ENCODE measurements around the gene CCDC188.

The CCDC188 gene

DNA sequence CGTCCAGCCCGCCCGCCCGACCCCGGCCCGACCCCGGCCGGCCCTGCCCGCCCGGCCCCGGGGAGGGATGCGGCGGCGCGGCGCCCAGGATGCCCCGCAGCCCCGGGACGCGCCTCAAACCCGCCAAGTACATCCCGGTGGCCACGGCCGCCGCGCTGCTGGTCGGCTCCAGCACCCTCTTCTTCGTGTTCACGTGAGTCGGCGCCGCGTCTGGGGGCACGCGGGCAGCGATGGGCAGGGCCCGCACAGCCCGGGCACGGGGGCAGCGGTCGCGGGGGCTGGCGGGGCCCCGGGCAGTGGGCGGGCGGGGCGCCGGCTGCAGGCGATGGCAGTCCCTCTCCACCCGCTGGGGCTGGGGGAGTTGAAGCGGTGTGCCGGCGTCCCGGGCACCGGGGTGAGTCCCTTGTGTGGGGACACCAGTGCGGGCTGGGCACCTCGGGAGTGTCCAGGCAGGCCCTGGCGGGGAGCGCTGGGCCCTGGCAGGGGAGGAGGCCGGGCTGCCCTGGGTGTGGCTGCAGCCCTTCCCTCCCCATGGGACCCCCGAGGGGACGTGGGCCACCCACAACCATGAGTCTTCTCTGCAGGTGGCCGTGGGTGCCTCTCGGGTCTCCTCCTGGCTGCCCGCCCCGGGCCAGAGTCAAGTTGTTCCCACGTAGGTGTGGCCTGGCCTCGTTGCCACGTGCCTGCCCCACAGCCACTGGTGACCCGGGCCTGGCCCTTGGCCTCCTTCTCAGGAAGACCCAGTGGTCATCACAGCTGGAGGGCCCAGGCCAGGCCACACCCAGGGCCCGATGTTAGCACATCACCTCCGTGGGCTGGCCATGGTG lies 18.8 kb downstream of the CCDC188 start:
- peak in 3 of 6 experiments; percentile 28 to 52 (median 30) for DNase-seq

GRCh38 chr22:20131597-20131858 lies 19.3 kb downstream of the CCDC188 start, which contains the start of gene ZDHHC8:
Gene ZDHHC8 (plus strand): TSS chr22:20131804. CDS start chr22:20131948, 144 bp downstream.
- DNase-seq, result peak; percentile 5 to 67 (median 40)

DNA sequence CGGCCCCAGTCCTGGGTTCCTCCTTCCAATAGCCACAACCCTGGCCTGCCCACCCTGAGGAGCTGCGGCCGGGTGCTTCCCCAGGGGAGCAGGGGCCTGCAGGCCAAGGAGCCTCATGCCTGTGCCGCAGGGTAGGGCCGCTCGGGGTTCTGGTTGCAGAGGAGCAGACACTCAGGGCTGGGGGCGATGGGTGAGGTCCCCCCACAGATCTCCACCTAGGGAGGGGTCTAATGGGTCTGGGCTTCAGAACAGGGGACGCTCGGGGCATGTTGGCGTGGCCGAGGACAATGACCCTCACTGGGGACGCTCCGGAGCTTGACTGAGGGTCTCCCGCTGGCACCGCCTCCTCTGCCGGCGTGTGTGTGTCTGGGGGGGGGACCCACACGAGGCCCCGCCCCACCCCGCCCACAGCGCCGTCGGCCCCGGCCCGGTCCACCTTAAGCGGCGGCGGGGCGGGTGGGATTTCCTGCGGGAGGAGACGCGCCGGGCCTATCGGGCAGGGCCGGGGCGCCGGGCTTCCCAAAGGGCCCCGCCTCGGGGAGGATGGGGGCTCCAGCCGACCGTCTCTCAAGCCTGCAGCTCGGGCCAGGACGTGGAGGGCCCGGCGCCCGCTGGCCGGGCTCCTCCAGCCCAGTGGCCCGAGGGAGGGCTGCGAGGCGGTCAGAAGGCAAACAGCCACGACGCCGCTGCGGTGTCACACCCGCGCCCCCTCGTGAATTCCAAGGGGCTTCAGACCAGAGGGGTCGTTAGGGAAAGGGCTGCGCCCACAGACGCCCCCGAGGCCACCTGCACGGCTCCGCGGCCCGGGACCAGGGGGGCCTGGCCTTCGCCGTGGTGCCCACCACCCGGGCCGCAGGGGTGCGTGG lies 19.9 kb downstream of the CCDC188 start:
- DNase-seq, result peak; percentile 53 to 76 (median 74)

DNA sequence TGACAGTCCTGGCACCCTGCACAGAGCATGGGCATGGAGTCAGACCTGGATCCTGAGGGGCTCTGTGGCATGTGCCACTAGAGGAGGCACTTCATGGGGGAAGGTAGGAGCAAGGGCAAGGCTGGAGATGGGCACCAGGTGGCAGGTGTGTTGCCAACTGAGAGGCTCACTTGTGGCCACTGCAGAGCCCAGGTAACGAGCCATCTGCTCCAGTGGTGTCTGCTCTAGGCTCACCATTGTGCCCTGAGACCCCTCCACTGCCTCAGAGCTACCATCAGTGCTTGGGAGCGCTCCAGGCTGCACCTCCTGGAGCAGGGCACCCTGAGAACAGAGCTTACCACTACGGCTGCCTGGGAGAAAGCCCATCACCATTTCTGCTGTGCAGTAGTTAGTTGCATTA lies 20.5 kb downstream of the CCDC188 start:
- peak in 1 of 6 experiments; percentile 22 for DNase-seq

DNA sequence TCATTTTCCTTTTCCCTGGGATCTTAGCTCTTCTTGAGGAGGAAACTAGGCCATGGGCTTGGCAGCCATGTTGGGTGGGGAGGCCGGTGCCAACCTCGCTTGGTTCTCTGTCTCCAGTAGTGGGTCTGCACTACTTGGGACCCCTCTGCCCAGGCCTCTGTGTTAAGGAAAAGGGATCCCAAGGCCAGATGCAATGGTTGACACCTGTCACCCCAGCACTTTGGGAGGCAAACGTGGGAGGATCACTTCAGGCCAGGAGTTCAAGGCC lies 21.2 kb downstream of the CCDC188 start:
- DNase-seq, result no peak

GRCh38 chr22:20128902-20129746 lies 21.7 kb downstream of the CCDC188 start:
- peak; percentile 20 to 51 (median 36) for DNase-seq

GRCh38 chr22:20128619-20128901 lies 22.3 kb downstream of the CCDC188 start:
- DNase-seq, result no peak

- DNase-seq, result no peak
These were observed 22.8 kb downstream of the CCDC188 start for GRCh38 chr22:20127869-20128618.

DNA sequence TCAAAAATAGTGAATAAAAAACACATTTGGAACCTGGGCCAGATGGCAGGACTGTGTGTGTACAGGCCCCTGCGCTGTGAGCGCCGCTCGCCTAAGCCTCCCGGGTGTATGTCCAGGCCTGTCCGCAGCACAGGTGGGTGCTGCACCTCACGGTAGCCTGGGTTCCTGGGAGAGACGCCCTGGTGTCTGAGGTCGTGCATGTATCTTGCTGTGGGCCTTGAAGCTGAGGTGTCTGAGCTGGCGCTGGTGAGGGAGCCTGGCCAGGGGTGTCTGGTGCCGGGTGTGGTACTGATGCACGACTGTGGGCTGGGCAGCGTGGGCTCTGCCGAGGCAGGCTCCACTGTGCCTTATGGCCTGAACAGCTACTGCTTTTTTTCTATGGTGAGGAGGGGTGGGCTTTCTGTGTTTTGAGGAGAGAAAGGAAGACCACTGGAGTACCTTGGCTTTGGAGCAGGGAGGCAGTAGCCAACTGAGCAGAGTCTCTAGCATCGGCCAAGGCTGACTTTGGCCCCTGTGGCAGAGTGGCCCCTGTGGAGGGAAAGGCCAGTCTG lies 23.5 kb downstream of the CCDC188 start:
- DNase-seq, result no peak

DNA sequence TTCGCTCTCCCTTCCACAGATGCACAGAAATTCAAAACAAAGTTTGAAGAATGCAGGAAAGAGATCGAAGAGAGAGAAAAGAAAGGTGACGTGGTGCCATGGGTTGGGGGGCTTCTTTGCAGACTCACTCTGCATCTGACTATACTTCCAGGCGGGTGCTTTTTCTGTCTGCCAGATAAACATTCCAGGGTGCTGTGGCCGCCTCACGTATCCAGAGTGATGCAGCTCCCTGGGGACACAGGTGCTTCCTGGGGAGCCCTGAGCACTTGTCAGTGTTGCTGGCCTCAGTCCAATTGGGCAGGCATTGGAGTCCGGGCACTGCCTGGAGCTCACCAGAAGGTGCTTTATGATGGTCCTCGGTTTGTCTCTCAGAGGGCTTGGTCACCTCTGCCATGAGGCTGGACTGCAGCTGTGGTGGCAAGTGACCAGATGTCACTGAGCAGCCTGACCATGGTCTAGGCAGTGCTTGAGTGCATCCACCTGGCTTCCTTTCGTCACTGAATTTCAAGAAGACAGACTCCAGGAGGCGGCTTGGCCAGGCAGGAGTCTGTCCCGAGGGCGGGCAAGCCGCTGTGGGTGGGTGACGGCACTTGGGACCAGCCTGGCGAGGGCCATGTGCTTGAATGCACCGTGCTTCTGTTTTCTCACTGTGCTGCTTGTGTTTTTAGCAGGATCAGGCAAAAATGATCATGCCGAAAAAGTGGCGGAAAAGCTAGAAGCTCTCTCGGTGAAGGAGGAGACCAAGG lies 24.4 kb downstream of the CCDC188 start:
- DNase-seq, result no peak

DNA sequence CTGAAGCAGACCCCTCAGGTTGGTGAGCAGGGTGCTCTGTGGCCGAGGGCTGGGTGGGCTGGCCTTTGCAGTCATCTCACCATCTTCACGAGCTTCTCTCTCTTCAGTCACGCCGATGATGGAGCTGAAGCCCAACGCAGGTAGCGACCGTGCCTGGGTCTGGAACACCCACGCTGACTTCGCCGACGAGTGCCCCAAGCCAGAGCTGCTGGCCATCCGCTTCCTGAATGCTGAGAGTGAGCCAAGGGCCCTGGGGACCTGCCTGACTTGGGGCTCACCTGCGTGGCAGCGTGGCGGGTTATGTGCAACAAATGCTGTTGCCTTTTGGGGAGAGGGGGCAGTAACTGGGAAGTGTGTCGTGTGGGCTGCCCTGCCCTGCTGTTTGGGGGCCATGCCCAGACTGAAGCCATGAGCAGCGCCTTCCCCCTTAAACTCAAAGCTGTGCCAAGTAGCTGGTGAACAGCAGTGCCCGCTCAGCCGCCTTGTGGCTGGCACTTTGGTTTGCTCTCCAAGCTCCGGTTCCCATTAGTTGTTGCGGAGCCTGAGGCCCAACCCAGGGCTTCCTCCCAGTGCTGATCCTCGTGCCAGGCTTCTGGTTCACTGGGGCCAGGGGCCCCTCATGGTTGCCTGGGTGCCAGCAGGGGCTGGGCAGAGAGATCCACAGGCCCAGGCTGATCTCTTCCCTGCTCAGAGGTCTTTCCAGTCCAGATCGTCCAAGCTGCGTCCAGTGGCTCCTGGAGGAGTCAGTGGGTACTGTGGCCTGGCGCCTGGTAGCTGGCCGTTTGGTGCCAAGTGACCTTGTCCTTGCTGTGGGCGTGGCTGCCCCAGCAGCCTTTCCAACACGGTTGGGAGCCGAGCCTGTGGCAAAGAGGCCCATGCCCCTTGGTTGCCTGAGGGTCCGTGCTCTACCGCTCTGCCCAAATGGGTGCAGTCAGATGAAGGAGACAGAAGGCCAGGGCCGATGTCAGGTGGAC lies 25.4 kb downstream of the CCDC188 start:
- DNase-seq, result no peak

GRCh38 chr22:20124083-20124787 lies 26.6 kb downstream of the CCDC188 start:
- DNase-seq, result no peak

DNA sequence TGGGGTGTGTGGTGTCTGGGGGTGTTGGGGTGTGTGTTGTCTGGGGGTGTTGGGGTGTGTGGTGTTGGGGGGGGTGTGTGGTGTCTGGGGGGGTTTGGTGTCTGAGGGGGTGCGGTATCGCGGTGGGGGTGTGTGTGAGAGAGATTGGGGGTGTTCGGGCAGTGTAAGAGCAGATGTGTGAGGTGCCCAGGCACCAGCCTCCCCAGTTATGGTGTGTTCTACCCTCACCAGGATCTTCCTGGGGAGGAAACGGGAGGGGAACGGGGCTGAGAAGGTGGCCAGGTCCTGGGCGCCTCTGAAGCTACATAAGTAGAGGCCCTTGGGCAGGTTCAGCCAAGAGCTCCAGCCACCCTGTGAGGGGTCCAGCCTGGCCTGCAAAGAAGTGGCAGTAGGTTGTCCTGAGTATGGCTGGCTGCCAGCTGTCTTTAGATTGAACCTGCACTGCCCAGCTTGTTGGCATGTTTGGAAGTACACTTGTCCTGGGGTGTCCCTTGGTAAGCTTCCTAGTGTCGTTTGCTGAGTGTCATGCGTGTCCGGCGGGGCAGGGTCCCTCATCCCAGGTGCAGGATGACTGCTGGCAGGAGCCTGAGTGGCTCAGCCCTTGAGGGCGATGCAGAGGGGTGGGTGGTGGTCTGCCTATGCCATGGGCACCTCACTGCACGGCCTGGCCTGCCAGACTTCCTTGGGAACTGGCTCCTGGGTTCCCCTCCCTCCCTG lies 27.3 kb downstream of the CCDC188 start:
- no peak for DNase-seq

DNA sequence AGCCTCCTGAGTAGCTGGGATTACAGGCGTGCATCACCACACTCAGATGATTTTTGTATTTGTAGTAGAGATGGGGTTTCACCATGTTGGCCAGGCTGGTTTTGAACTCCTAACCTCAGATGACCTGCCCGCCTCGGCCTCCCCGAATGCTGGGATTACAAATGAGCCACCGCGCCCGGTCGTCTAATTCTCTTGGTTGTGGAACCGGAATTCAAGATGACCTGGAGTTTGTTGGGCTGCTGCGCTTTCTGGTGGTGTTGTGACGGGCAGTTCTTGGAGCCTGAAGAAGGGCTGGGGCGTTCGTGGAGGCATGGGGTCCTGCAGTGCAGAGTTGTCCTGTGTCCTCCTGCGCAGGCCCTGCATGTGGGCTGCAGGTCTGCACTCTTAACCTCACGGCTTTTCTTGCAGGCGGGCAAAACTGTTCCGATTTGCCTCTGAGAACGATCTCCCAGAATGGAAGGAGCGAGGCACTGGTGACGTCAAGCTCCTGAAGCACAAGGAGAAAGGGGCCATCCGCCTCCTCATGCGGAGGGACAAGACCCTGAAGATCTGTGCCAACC lies 28.9 kb downstream of the CCDC188 start:
- DNase-seq, result no peak

DNA sequence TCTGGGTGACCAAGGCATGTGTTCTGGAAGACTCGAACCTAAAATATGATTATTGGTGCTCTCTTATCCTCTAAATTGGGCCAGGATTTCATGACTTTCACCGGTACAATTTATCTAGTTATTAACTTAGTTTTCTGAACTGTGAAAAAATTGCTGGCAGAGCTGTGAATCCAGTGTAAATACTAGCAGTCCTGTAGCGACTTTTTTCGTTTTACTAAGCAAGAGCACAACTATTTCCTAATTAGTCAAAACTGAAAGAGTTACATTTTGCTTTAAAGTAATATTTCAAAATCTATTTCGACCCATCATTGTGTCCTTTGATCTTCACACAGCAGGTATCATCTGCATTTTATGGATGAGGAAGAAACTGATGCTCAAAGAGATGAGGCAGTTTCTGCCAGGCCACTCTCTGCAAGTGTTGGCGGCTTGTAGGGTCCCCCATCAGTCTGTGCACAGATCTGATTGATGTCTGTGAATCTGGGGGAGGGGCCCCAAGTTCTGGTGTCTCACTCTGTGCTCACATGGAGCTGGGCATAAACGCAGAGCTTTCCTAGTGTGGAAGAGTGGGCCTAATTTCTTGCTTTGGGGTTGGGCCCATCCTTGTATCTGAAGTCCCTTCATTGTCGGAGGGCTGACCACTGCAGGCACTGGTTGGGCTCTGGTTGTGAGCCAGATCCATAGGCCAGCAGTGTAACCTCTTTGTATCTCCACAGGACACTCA lies 32.4 kb downstream of the CCDC188 start:
- no peak for DNase-seq

DNA sequence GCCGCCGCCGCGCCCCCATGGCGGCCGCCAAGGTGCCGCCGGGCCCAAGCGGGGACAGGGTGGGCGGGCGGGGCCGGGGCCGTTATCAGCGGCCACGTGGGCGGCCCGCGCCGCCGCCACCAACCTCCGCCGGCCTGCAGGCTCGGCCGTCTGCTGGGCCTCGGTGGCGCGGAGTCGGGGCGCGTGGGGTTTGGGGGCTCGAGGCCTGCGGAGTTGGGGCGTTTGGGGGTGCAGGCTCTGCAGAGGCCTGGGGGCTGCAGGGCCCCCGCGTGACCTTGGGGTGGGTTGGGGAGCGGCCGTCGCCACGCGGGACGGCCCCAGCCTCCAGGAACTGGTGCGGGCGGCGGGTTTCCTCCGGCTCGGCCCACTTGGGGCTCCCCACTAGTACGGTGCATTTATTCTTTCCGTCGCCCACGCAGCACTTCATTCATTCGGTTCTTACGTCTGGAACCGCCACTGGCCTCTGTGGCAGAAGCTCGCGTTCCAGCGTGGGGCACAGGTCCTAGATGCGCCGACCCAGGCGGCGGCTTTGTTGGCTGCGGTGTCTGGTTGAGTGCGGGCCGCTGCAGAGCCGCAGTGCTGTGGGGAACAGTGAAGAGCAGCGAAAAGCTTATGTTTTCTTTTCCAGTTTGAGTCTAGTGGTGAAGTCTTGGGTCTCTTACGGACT lies 33.1 kb downstream of the CCDC188 start:
- DNase-seq, result peak; percentile 25 to 59 (median 45)

DNA sequence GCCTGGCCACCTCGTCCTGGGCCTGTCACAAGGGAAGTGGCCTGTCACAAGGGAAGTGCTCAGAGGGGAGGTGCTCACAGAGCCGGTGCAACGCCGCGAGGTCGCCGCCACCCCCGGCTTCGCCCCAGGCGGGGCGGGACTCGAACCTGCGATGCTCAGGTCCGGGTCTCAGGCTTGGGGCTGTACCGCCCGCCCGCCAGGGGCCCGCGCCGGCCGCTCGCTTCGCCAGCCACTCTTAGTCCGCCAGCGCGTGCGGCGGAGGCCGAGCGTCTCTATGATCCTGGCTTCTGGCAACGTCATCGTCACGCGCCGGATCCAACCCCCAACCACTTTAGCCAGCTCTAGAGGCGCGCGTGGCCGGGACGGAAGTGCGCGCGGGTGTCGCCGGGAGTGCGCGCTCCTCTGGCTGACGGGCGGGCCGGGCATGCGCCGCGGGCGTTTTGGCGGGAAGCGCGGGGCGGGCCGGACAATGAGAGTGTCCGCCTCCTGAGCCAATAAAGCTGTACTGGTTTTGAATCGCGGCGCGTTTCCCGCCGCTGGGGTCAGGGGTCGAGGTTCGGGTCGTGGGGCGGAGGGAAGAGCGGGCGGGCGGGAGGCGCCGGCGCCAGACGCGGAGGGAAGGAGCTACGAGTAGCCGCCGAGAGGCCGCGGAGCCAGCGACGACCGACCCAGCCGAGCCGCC lies 33.8 kb downstream of the CCDC188 start, which contains the start of gene TRMT2A:
Gene TRMT2A (minus strand): TSS at position 276 of the 682 bp plus-strand sequence. CDS start 320 bp downstream, outside the sequence.
- peak; percentile 92 to 97 (median 94) for DNase-seq
